GM18520 (cell line): ENCODE data around the gene GABRG3.

Experiments used
- ATAC-seq: cut with Tn5 transposase; IDR thresholded peaks from one replicate; pipeline ENCODE4 v1.9.1; 2021; ENCODE audit not compliant: unreplicated experiment

Gene GABRG3

DNA sequence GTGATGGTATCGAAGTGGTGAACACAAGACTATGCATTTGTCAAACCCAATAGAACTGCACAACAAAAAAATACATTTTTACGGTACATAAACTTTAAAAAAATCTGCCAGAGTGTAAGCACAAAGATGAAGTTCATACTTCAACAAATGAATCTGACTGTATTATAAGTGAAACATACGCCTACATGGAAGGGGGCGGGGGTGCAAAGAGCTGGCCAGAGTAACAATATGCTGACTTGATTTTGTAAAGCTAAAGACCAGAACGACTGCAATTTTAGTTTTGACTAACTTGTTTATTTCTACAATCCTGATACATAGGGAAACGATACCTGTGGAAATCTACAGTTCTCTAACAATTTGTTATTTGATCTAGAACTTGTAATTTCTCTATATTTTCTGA is 426.0 kb downstream of the GABRG3 start:
- ATAC-seq, result no peak

DNA sequence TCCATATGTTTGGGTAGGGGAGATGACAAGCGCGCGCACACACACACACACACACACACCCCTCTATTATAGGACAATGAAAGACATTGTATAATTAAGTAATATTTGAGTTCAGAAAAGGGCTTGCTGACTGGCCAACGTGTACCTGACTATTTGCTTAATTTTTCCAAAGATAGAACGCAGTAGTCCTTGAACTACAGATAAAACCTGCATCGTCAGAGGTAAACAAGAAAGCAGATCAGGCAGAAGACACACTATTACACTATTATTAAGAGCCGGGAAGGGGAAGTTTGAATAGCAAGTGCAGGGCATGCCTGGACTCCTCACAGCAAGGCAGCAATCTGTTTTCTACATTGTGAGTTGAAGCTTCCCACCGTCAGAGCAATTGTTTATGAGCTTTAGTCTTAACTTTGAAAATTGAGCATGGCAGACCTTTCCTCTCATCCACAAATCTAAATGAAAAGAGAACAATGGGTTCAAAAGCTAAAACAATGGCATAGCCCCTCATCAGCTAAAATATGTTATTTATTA is 427.7 kb downstream of the GABRG3 start:
- no peak for ATAC-seq

- no peak for ATAC-seq
Measured at GRCh38 chr15:27399241-27399640, 428.3 kb downstream of the GABRG3 start.

DNA sequence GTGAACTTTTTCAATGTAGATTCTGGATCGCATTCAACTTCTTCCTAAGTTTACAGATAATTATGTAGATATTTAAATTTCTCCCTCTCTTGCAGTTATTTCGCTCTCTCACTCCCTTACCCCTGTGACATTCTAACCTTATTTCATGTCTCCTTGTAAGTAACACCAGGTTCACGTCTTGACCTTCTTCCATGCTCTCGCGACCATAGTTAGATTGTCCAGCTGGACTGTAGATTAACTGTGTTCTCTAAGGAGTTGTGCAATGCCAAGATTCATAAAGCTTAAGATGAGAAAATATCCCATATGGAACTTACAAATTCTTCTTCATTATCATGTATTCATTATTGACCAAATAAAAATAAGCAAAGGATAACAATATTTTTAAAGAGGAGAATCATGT is 430.5 kb downstream of the GABRG3 start:
- ATAC-seq, result no peak

GRCh38 chr15:27408428-27408827 is 437.4 kb downstream of the GABRG3 start:
- ATAC-seq, result no peak

DNA sequence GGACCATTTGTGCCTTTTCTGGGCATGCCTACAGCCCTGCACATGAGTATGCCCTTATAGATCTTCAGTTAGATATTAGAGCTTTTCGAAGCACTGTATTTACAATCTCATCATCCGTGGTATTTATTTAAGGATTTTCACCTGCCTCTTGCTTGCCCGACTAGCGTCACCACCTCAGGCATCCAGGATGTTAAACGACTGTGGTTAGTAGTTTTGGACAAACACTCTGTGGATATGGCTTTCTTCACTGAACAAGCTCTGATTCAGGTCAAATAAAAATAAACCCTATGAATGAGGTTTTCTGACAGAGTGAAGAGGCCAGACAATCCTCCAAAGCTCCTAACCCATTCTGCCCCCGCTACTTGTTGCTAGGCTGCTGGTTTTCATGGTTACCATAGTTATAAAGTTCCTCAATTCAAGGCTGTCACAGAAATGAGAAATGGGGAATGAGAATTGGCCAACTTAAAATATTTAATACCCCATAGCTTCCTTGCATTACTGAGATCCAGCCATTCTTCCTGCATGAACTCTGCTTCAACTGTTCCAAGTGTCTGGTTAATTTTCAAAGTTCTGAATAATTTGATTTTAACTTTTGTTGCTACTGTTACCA is 440.1 kb downstream of the GABRG3 start:
- no peak for ATAC-seq

DNA sequence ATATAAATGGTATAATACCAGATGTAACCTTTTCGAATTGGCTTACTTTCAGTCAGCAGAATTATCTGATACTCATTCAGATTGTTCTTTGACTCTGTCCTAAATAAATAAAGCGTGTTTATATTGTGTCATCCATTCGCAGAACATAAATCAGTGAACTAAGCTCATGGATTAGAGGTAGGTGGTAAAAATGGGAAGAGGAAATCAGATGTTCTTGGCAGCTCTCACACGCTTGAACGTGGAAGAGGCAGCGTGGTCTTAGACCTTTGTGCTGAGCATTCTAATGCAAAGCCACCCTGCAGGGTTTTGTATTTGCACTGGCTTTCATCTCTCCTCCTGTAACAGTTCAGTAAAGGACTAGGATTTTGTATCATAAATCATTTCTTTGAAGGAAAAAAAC is 441.4 kb downstream of the GABRG3 start:
- ATAC-seq, result no peak

DNA sequence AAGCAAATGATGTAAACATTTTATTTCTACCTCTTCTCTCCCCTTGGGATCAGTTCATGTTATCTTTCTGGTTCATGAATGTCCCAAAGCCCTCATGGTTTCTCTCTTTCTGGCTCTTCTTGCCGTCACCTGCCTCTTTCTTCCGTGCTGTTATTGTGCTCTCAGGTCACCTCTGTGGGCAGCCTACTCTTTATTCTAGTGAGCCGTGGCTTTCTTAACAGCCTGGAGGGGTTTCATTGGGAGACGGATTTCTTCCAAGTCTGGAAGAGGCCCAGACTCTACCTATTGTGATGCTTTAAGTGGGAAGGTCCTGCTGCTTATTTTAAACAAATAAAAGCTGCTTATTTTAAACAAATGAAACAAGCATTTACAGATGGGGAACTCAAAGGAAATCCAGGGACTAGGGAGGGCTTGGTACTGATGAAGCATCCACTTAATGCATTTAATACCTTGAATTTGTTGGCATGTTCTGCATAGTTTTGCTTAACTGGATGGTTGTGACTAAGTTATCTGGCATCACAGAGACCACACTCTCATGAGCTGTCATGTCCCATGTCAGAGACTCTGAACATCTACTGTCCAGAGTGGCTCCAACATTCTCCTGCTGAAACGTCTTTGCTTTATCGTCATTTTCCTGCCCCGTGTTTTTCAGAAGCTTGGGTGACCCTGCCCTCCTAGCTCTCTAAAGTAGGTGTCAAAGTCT is 443.3 kb downstream of the GABRG3 start:
- no peak for ATAC-seq

DNA sequence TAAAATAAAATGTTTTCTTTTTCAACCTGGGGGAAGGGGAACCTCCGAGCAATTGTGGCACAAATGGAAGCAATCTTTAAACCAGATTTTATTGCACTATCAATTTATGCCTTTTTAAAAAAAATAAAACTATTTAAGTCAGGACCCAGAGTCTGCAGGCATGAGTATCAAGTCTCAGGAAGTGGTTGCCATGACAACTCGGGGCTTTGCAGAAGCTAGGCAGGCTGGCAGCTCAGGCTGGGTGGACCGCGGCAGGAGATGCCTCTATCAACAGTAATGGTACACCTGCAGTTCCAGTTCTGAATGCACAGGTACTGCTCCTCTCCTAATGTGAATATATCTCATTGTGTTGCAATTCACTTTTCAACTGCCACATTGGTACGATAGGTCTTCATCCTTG is 447.7 kb downstream of the GABRG3 start:
- no peak for ATAC-seq

- ATAC-seq, result no peak
Measured at GRCh38 chr15:27422997-27423396, 452.0 kb downstream of the GABRG3 start.

DNA sequence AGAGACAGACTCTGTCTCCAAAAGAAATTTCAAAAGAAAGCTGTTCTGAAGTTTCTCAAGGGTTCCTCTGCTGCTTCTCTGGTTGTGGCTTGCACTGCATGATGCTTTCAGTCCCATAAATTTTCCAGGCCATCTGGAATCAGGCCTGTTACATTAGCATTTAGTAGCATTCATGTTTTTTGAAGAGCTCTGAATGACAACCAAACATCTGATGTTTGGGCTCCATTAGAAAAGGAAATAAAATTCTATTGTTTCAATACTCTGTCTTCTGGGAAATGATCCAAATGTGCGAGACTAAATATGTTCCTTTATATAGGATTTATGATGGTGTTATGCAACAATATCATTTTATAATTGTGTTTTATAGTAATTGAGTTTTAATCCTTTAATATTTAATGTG is 455.8 kb downstream of the GABRG3 start:
- ATAC-seq, result no peak

DNA sequence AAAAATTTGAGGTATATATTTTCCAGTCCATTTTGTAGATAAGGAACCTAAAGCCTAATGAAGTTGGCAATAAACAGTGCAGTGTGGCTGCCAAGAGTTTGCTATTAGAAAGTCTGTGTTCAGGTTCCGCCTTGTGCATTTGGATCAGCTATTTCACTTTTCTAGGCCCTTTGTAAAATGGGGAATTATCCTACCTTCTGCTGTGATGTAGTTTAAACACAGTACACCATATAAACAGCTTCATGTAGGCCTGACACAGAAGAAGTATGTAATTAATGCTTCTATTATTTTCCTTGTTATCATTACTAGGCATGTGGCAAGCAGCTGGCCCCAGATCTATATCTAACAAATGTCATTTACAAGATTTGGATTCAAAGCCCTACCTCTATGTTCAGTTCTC is 456.3 kb downstream of the GABRG3 start:
- ATAC-seq, result no peak

DNA sequence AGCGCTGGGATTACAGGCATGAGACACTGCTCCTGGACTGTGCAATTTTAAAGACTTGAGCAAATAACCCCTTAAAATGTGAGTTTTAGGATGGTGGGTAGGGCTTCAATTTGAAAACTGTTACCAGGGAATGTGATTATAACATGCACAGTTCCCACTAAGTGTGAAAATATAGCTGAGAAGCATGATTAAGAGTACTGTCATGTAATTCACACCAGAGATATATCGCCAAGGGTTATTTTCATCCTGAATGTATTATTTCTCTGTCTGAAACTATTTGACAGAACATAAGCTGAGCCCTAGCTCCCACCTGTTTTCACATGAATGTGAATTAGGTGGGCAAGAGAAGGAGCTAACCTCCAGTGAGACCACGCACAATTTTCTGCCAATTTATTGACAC is 457.2 kb downstream of the GABRG3 start:
- ATAC-seq, result no peak

DNA sequence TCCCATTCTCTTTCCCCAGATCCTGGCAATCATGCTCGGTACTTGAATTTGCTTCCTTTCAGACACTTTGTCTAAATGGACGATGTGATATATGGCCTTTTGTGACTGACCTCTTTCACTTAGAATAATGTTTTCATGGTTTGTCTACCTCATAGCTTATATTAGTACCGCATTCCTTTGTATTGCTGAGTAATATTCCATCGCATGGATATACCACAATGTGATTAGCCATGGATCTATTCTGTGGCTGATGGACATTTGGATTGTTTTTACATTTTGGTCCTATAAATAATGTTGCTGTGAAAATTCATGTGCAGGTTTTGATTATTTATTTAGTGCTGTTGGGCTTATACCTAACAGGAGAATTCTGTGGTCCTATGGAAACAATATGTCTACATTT is 458.6 kb downstream of the GABRG3 start:
- ATAC-seq, result no peak

DNA sequence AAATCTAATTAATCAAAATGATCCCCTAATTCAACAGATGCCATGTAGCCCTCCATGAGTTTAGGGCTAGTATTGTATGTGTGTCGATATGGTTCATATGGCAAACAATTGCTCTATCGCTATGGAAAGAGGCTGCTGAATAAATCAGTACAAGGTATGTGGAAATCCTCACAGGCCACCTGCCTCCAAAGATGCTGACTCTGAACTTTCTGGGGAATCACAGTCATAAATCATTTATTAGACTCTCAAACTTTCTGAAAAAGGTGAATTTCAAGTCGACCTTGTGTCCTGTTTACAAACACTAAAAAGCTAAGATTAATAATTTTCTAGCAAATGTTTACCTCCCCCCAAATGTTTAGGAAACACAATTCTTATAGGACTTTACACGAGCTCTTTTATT is 462.6 kb downstream of the GABRG3 start:
- ATAC-seq, result no peak

DNA sequence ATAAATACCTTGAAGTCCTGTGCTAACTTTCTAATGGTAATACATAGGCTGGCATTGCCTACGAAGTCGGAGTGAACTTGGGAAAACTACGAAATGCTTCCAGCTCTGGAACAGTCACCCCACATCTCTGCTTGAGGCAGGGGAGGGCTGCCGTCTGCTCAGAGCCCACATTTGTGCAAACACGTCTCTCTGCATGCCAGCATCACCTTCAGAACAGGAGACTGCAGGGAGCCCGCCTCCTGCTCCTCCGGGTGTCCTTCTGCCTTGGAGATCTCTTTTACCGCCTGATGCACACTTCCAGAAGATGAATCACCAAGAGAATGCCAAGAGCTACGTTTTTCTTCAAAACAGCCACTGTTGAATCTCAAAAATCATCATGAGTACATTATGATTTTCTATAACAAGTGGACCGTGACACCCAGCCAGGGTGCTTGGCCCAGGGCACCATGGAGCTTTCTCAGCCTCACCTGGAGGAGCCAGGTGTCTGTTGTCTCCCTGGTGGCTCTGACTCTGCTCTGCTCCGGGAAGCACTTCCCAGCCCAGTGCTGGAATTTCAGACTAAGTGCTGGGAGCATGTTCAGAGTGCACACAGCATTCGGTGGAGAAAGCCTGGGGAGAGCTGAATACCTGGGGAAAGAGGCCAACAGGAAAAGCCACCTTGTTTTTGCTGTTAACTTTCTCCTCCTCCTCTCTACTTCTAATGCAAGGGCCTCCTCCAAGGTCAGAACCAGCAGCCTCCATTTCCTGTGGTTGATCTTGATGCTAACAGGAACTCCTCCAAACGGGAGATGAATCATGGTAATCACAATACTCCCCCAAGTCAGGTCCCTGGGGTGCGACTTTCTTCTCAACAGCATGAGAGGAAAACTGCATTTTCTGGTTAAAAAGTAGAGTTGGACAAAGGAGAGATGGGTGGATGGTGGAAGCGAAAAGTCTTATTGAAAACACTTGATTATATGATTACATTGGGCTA is 467.7 kb downstream of the GABRG3 start:
- no peak for ATAC-seq

GRCh38 chr15:27441120-27441519 is 470.1 kb downstream of the GABRG3 start:
- no peak for ATAC-seq

- ATAC-seq, result no peak
Measured at GRCh38 chr15:27448234-27448633, 477.3 kb downstream of the GABRG3 start.

GRCh38 chr15:27448986-27449385 is 478.0 kb downstream of the GABRG3 start:
- no peak for ATAC-seq

DNA sequence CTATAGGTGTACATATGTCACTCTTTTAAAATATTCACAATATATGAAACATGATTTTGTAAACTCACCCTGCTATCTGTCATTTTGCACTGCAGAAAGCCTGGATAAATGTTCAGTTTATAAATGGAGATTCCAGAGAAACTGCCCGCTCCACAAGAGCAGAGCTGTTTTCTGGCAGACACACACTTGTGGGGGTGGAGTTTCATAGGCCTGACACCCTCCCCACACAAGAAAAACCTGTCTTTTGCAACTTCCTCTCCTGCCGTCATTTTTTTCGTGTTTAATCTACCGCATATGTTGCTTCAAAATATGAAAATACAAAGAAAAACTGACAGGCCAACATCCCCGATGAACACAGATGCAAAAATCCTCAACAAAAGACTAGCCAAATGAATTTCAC is 479.0 kb downstream of the GABRG3 start:
- no peak for ATAC-seq

DNA sequence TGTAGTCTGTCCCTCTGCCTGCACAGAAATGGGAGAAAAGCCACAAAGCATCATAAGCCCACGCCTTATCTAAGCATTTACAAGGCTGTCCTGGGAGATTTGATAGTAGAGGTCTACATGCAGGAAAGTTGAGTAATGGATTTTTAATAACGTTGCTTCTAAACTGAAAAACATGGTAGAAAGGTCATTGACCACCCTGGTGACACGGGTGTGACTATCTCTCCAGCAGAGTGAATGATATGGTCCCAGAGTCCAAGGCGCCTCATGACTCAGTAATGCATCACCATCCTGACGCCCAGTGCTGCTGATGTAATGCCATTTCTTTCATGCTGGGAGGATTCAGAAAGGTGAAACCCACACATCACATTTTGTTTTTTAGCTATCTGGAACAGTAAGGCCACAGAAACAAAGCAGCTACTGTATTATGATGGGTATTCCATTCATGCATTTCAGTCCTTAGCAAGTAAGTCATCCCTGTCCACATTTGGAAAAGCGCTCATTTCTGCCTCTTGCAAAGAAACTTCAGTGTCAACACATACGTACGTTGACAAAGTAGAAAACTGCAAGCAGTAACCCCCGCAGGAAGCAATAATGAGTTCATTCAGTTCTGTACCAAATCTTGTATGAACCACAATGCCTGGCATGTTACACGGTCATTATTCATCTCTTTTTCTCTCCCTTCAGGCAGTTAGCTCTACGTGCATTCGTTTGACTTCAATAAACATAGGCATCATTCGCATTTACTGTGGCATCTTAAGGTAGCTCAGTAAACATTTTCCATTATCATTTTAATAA is 483.5 kb downstream of the GABRG3 start:
- no peak for ATAC-seq
